Liver (tissue), 9 donors: ENCODE measurements around the gene ESRRB. TPM values are rescaled to one million over a fixed set of nuclear protein-coding genes. Genes with fewer than 3 reads are reported as not detected.
A peak's percentile ranks its signal among the peaks of the same experiment; 100 is the strongest.

ENCODE experiments used
- DNase-seq: peaks from one replicate; pipeline ENCODE4 v3.0.0-alpha.2; 2017; ENCODE audit warnings: low spot score
- H3K27ac ChIP-seq, 2 donors: one replicate each; pipeline ENCODE4 v1.7.0; 2013; ENCODE audit warnings: inconsistent platforms in 2 of 2, low read length in 2 of 2, control low read depth in 1 of 2, low read depth in 1 of 2, mild to moderate bottlenecking in 1 of 2
- H3K27me3 ChIP-seq, 4 donors: one replicate each; pipeline versions ENCODE4 v1.6.1 to v1.7.0; 2013; ENCODE audit warnings: low read length in 3 of 4, inconsistent platforms in 1 of 4, mild to moderate bottlenecking in 1 of 4, moderate library complexity in 1 of 4; ENCODE audit not compliant: control insufficient read depth in 4 of 4, insufficient read depth in 4 of 4
- H3K36me3 ChIP-seq, 4 donors: one replicate each; pipeline versions ENCODE4 v1.6.1 to v1.7.0; 2013; ENCODE audit warnings: low read length in 3 of 4, mild to moderate bottlenecking in 3 of 4, low read depth in 1 of 4, moderate library complexity in 1 of 4; ENCODE audit not compliant: control insufficient read depth in 4 of 4, insufficient read depth in 3 of 4
- H3K4me1 ChIP-seq, 4 donors: one replicate each; pipeline versions ENCODE4 v1.6.1 to v1.7.0; 2013; ENCODE audit warnings: low read length in 3 of 4, mild to moderate bottlenecking in 3 of 4, moderate library complexity in 1 of 4; ENCODE audit not compliant: control insufficient read depth in 4 of 4, insufficient read depth in 4 of 4
- H3K4me3 ChIP-seq, 3 donors: one replicate each; pipeline versions ENCODE4 v1.6.1 to v1.7.0; 2013; ENCODE audit warnings: low read length in 3 of 3, control low read depth in 1 of 3, low read depth in 1 of 3, mild to moderate bottlenecking in 1 of 3
- H3K9ac ChIP-seq, 2 donors: one replicate each; pipeline ENCODE4 v1.7.0; 2013; ENCODE audit warnings: low read length in 2 of 2, mild to moderate bottlenecking in 2 of 2, moderate library complexity in 2 of 2, control low read depth in 1 of 2, low read depth in 1 of 2
- H3K9me3 ChIP-seq, 4 donors: one replicate each; pipeline versions ENCODE4 v1.6.1 to v1.7.0; 2013; ENCODE audit warnings: low read length in 3 of 4; ENCODE audit not compliant: control insufficient read depth in 4 of 4
- EGR1 ChIP-seq, 2 donors: IDR thresholded peaks; 2 replicates each; pipeline ENCODE4 v1.6.1; 2016 to 2018; ENCODE audit warnings: antibody characterized with exemption in 2 of 2, low read depth in 2 of 2
- FOXA2 ChIP-seq: IDR thresholded peaks from 2 replicates; pipeline ENCODE4 v1.6.1; 2016; ENCODE audit warnings: antibody characterized with exemption
- GABPA ChIP-seq, 2 donors: IDR thresholded peaks in 1 of 2; conservative IDR thresholded peaks in 1 of 2; 2 replicates each; pipeline ENCODE4 v1.6.1; 2016; ENCODE audit warnings: antibody characterized with exemption in 2 of 2, mild to moderate bottlenecking in 1 of 2, moderate library complexity in 1 of 2
- HNF4A ChIP-seq, 2 donors: conservative IDR thresholded peaks; 2 replicates each; pipeline ENCODE4 v1.6.1; 2016; ENCODE audit warnings: antibody characterized with exemption in 2 of 2, mild to moderate bottlenecking in 2 of 2
- HNF4G ChIP-seq: IDR thresholded peaks from 2 replicates; pipeline ENCODE4 v1.6.1; 2016; ENCODE audit warnings: antibody characterized with exemption
- JUND ChIP-seq, 2 donors: IDR thresholded peaks; 2 replicates each; pipeline ENCODE4 v1.6.1; 2016; ENCODE audit warnings: antibody characterized with exemption in 2 of 2
- NR2F2 ChIP-seq: IDR thresholded peaks from 2 replicates; pipeline ENCODE4 v1.6.1; 2016; ENCODE audit warnings: antibody characterized with exemption
- RAD21 ChIP-seq, 2 donors: IDR thresholded peaks; 2 replicates each; pipeline ENCODE4 v1.6.1; 2016; ENCODE audit warnings: antibody characterized with exemption in 2 of 2, mild to moderate bottlenecking in 2 of 2
- RXRA ChIP-seq, 2 donors: IDR thresholded peaks; 2 replicates each; pipeline ENCODE4 v1.6.1; 2017 to 2018; ENCODE audit warnings: antibody characterized with exemption in 2 of 2, mild to moderate bottlenecking in 1 of 2
- YY1 ChIP-seq: IDR thresholded peaks from 2 replicates; pipeline ENCODE4 v1.6.1; 2016; ENCODE audit warnings: antibody characterized with exemption, mild to moderate bottlenecking
- WGBS: extraction: QIAGEN DNeasy Blood & Tissue Kit; methylation state at CpG from one replicate; pipeline ENCODE4 v1.1.7; 2013; 5-methylcytosine and 5-hydroxymethylcytosine counted together
- polyA plus RNA-seq, 2 donors: library from polyadenylated mRNA; stranded (reverse) in 1 of 2; unstranded in 1 of 2; fragments of 200-250 nt in 1 of 2; fragments of >200 nt in 1 of 2; fragmentation: Nextera tagmentation in 1 of 2; extraction: Ambion mirVana in 1 of 2; gene quantifications; one replicate each; pipeline versions ENCODE4 v1.2.1 to v1.2.3, GENCODE V29; 2013 to 2015
- total RNA-seq, 2 donors: library from RNA; depleted of rRNA; stranded (reverse); fragments of >200 nt; gene quantifications; one replicate each; pipeline ENCODE4 v1.2.3, GENCODE V29; 2014
- TF ChIP-seq, protein P1 (sequence below): fragments of 150-350 bp; IDR thresholded peaks from 2 replicates; pipeline ENCODE4 v1.5.1; 2017; ENCODE audit warnings: improper control_type of control experiment, low read depth, low read length; ENCODE audit not compliant: missing input control
- TF ChIP-seq, protein P2 (sequence below): IDR thresholded peaks from 2 replicates; pipeline ENCODE4 v1.6.1; 2016; ENCODE audit warnings: antibody characterized with exemption
- TF ChIP-seq, protein P3 (sequence below): IDR thresholded peaks from 2 replicates; pipeline ENCODE4 v1.6.1; 2016; ENCODE audit warnings: antibody characterized with exemption
- donor health status: healthy.
- donor health status: healthy.
- donor health status: healthy.
- donor health status: healthy.
- donor health status: healthy.

The ESRRB gene
- total and polyA plus RNA-seq, 4 donors, result 0.08 to 0.21 (median 0.11) TPM

GRCh38 chr14:76502638-76503037 is 126.7 kb downstream of the ESRRB start:
- H3K9me3 ChIP-seq, result no peaks in the 10 kb centered on the region
- no peaks in the 10 kb centered on the region for H3K4me1 ChIP-seq
- no peak overlapping the region for H3K9ac ChIP-seq
- H3K27ac ChIP-seq, result no peak overlapping the region
- no peaks in the 10 kb centered on the region for H3K27me3 ChIP-seq
- no peaks in the 10 kb centered on the region for H3K36me3 ChIP-seq
- no peak for DNase-seq
- TF ChIP-seq, protein P1, sequence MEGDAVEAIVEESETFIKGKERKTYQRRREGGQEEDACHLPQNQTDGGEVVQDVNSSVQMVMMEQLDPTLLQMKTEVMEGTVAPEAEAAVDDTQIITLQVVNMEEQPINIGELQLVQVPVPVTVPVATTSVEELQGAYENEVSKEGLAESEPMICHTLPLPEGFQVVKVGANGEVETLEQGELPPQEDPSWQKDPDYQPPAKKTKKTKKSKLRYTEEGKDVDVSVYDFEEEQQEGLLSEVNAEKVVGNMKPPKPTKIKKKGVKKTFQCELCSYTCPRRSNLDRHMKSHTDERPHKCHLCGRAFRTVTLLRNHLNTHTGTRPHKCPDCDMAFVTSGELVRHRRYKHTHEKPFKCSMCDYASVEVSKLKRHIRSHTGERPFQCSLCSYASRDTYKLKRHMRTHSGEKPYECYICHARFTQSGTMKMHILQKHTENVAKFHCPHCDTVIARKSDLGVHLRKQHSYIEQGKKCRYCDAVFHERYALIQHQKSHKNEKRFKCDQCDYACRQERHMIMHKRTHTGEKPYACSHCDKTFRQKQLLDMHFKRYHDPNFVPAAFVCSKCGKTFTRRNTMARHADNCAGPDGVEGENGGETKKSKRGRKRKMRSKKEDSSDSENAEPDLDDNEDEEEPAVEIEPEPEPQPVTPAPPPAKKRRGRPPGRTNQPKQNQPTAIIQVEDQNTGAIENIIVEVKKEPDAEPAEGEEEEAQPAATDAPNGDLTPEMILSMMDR, result no peak
- TF ChIP-seq RAD21 (IDR thresholded peaks at IDR 0.05) (no peak), GABPA (IDR thresholded peaks at IDR 0.05 in 1 of 2, conservative IDR thresholded peaks at IDR 0.05 in 1 of 2) (no peak), HNF4A (conservative IDR thresholded peaks at IDR 0.05) (no peak)
- H3K4me3 ChIP-seq, result no peak overlapping the region
- 91% methylated on average over 3 of the region's 3 CpGs for WGBS

- Histone ChIP-seq H3K9me3 (no peaks in the 10 kb centered on the region), H3K4me1 (no peaks in the 10 kb centered on the region), H3K27me3 (no peaks in the 10 kb centered on the region), H3K4me3 (no peak overlapping the region), H3K9ac (no peak overlapping the region), H3K27ac (no peak overlapping the region), H3K36me3 (no peaks in the 10 kb centered on the region)
- no peak for TF ChIP-seq FOXA2
- no peak for TF ChIP-seq NR2F2
- no peak for TF ChIP-seq HNF4G
- no peak for DNase-seq
- WGBS, result 69% methylated on average over 7 of the region's 7 CpGs
These were observed 133.4 kb downstream of the ESRRB start for GRCh38 chr14:76509311-76509710.

- Histone ChIP-seq H3K9me3 (no peaks in the 10 kb centered on the region), H3K4me1 (no peaks in the 10 kb centered on the region), H3K27me3 (no peaks in the 10 kb centered on the region), H3K9ac (no peak overlapping the region), H3K36me3 (no peaks in the 10 kb centered on the region), H3K27ac (no peak overlapping the region), H3K4me3 (no peak overlapping the region)
- 74% methylated on average over 3 of the region's 3 CpGs for WGBS
- no peak for TF ChIP-seq NR2F2
- DNase-seq, result no peak
These were observed 134.2 kb downstream of the ESRRB start for GRCh38 chr14:76510181-76510580.

GRCh38 chr14:76514213-76514998 is 138.5 kb downstream of the ESRRB start:
- Histone ChIP-seq H3K27me3 (no peaks in the 10 kb centered on the region), H3K4me3 (no peak overlapping the region), H3K27ac (no peak overlapping the region), H3K9ac (no peak overlapping the region), H3K9me3 (no peaks in the 10 kb centered on the region), H3K36me3 (no peaks in the 10 kb centered on the region), H3K4me1 (no peaks in the 10 kb centered on the region)
- WGBS, result 60% methylated on average over 6 of the region's 6 CpGs
- TF ChIP-seq EGR1 (IDR thresholded peaks at IDR 0.05; ENCODE audit: low read depth in 2 of 2) (no peak), JUND (IDR thresholded peaks at IDR 0.05) (no peak), YY1 (no peak), RXRA (IDR thresholded peaks at IDR 0.05) (no peak), HNF4A (conservative IDR thresholded peaks at IDR 0.05) (no peak), RAD21 (IDR thresholded peaks at IDR 0.05) (peak; percentile 53 to 55)
- TF ChIP-seq, protein P2, sequence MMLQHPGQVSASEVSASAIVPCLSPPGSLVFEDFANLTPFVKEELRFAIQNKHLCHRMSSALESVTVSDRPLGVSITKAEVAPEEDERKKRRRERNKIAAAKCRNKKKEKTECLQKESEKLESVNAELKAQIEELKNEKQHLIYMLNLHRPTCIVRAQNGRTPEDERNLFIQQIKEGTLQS, result no peak
- TF ChIP-seq, protein P3, sequence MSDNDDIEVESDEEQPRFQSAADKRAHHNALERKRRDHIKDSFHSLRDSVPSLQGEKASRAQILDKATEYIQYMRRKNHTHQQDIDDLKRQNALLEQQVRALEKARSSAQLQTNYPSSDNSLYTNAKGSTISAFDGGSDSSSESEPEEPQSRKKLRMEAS, result no peak
- TF ChIP-seq, protein P1, result peak; percentile 38
- DNase-seq, result peak; percentile 40
